GM23338 (cell line): ENCODE measurements around the gene NOP9.

ENCODE experiments used
- EZH2 ChIP-seq: fragments of 200-600 bp; sonication (generic); IDR thresholded peaks from one replicate; pipeline ENCODE4 v1.8.0; 2017; ENCODE audit warnings: antibody characterized with exemption, mild to moderate bottlenecking, low read depth; ENCODE audit not compliant: unreplicated experiment
- EZH2phosphoT487 ChIP-seq: fragments of 200-600 bp; sonication (generic); IDR thresholded peaks from one replicate; pipeline ENCODE4 v1.8.1; 2018; ENCODE audit warnings: antibody characterized with exemption; ENCODE audit not compliant: unreplicated experiment
- POLR2AphosphoS5 ChIP-seq: IDR thresholded peaks from 2 replicates; pipeline ENCODE4 v1.6.1; 2016; ENCODE audit warnings: antibody characterized with exemption, low read depth
- STAT1 ChIP-seq: IDR thresholded peaks from one replicate; pipeline ENCODE4 v1.6.1; 2016; ENCODE audit warnings: antibody characterized with exemption; ENCODE audit not compliant: unreplicated experiment
- ZNF114 ChIP-seq: fragments of 250-450 bp; sonication (Bioruptor Pico); IDR thresholded peaks from 2 replicates; pipeline ENCODE4 v1.5.0; 2020; ENCODE audit warnings: mild to moderate bottlenecking, moderate library complexity
- TF ChIP-seq, protein P1 (sequence below), 2 experiments: fragments of 200-600 bp in 1 of 2; sonication (generic) in 1 of 2; conservative IDR thresholded peaks; 2 replicates each; pipeline versions ENCODE4 v1.5.1 to v1.6.1; 2016 to 2017; ENCODE audit warnings: antibody characterized with exemption in 2 of 2, low read depth in 2 of 2, mild to moderate bottlenecking in 2 of 2, moderate library complexity in 1 of 2
- TF ChIP-seq, protein P2 (sequence below): IDR thresholded peaks from 2 replicates; pipeline ENCODE4 v1.6.1; 2016; ENCODE audit warnings: antibody characterized with exemption

DNA sequence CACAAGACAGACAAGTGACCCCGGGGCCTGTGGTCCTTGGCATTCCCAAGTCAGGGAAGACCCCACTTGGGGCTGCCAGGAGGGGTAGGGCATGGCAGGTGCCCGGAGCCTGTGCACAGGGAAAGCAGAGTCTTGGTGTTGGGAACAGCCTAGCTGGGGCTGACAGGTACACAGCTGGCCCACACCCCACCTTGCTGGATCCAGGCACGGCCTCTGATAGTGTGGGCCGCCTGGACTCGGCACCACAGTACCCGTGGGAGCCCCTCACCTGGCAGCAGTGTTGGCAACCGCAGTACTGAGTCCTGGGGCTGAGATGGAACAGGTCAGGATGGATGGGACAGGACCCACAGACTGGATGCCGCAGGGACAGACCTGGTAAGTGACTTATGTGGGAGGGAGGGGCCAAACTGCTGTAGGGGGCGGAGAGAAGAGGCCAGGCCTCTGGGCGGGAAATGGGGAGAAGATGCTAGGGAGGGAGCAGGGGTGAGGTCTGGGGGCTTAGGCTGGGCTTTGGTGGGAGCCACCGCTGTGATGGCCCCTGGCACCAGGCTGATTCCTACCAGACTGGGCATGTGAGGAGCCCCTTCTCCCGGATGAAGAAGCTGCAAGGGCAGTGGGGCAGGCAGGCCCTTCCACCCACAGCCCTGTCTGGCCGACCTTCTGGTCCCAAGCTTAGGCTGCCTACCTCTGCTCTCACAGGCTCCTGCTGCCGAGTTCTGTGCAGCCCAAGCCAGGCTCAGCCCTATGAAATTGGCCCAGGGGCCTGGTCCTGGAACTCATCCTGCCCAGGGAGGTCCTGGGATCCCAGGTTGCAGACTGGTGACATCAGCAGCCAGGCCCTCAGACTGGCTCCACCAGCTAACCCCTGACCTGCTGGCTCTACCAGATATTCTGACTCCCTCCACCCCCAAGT, 36.6 kb upstream of the NOP9 start, which contains the start of gene TGM1:
- TF ChIP-seq, protein P1, sequence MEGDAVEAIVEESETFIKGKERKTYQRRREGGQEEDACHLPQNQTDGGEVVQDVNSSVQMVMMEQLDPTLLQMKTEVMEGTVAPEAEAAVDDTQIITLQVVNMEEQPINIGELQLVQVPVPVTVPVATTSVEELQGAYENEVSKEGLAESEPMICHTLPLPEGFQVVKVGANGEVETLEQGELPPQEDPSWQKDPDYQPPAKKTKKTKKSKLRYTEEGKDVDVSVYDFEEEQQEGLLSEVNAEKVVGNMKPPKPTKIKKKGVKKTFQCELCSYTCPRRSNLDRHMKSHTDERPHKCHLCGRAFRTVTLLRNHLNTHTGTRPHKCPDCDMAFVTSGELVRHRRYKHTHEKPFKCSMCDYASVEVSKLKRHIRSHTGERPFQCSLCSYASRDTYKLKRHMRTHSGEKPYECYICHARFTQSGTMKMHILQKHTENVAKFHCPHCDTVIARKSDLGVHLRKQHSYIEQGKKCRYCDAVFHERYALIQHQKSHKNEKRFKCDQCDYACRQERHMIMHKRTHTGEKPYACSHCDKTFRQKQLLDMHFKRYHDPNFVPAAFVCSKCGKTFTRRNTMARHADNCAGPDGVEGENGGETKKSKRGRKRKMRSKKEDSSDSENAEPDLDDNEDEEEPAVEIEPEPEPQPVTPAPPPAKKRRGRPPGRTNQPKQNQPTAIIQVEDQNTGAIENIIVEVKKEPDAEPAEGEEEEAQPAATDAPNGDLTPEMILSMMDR (conservative IDR thresholded peaks at IDR 0.05; ENCODE audit: low read depth in 2 of 2) = no peak
- no peak for TF ChIP-seq EZH2phosphoT487
- TF ChIP-seq EZH2 = no peak
- TF ChIP-seq ZNF114 (CRISPR knock-in tag) = no peak
- no peak for TF ChIP-seq STAT1
- TF ChIP-seq, protein P2, sequence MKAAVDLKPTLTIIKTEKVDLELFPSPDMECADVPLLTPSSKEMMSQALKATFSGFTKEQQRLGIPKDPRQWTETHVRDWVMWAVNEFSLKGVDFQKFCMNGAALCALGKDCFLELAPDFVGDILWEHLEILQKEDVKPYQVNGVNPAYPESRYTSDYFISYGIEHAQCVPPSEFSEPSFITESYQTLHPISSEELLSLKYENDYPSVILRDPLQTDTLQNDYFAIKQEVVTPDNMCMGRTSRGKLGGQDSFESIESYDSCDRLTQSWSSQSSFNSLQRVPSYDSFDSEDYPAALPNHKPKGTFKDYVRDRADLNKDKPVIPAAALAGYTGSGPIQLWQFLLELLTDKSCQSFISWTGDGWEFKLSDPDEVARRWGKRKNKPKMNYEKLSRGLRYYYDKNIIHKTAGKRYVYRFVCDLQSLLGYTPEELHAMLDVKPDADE = no peak
- TF ChIP-seq POLR2AphosphoS5 = no peak
